Breast epithelium (tissue), 3 donors: ENCODE data around the gene TPCN2.

Experiments used
- CTCF ChIP-seq, 3 donors: fragments of 450-650 bp; IDR thresholded peaks; one replicate each; pipeline ENCODE4 v1.5.1; 2016 to 2017; ENCODE audit warnings: antibody characterized with exemption in 3 of 3, mild to moderate bottlenecking in 3 of 3, moderate library complexity in 3 of 3
- POLR2A ChIP-seq: fragments of 450-650 bp; IDR thresholded peaks from one replicate; pipeline ENCODE4 v1.6.1; 2016; ENCODE audit warnings: antibody characterized with exemption, mild to moderate bottlenecking, moderate library complexity
- POLR2AphosphoS5 ChIP-seq, 3 donors: sonication (generic); formaldehyde crosslinking; IDR thresholded peaks; one replicate each; pipeline ENCODE4 v1.6.1; 2017; ENCODE audit warnings: antibody characterized with exemption in 3 of 3

- TF ChIP-seq CTCF (IDR thresholded peaks at IDR 0.05) (no peak), POLR2A (no peak), POLR2AphosphoS5 (IDR thresholded peaks at IDR 0.05) (no peak)
These were observed 99.6 kb downstream of the TPCN2 start for GRCh38 chr11:69148377-69148762.
